GM04503 (cell line): ENCODE data around the gene LHX3.

Experiments
- DNase-seq: peaks from one replicate; pipeline ENCODE4 v3.0.0-alpha.2; 2012; ENCODE audit warnings: low read depth

The LHX3 gene

DNA sequence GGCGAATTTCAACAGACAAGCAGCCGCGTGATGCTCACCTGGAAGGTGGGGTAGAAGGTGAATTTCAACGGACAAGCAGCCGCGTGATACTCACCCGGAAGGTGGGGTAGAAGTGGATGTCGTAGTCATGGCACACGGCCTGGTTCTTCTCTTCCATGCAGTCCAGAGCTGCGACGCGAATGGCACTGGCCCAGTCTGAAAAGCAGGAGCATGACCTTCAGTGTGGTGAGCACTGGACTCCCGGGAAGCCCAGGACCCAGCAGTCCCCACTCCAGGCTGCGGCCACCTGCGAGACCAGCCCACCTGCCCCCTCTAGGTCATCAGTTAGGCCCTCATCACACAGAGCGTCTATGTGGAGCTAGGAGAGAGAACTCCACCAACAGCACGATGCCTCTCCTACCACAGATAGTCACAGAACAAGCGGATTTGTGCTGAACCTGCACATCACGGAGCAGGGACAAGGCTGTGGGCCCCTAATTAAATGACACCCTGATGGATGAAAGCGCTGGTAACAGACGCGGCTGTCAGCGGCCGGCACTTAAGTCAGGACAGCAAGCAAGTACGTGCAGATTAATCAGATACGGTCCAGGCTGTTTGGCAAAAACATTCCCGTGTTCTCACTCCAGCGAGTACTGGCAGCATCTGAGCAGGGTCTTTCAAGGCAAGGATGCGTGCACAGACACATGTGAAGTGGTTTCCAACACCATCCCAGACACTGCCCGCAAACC is 21.9 kb upstream of the LHX3 start:
- no peak for DNase-seq

DNA sequence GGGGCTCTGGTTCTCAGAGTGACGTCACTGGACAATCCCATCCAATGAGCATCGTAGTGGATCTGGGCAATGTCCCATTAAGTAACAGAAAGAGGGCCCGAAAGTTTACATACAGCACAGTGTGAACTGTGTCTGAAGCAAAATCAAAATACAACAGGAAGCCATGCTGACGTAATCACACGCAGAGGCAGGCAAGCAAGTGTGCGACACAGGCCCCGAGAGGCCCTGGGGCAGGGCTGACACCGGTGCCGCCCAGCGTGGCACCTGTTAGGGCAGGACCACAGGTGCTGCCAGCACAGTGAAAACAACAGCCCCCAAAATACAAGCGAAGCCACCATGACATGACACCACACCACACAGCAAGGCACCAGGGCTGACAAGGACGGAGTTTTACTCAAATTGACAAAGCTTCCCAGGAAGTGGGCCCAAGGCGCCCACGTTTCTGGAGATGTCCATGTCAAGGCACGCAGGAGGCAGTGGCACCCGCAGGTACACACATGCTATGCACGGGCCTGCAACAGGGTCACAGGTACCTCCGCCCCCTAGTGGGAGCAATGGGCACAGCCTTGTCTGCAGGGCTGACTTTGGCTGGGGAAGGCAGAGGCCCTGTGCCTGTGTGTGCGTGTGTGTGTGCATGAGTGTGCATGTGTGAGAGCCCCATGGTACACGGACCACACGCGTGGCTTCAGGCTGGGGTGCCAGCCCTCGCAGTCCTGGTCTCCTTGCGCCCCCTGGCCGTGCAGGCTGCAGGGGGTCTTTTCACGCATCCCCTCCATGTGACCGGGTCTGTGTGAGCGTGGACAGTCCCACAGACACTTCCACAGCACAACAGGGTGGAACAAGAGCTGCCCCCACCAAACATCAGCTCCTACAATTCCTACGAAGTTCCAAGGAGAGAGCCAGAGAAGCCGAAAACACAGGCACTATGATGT is 21.1 kb upstream of the LHX3 start:
- no peak for DNase-seq

DNA sequence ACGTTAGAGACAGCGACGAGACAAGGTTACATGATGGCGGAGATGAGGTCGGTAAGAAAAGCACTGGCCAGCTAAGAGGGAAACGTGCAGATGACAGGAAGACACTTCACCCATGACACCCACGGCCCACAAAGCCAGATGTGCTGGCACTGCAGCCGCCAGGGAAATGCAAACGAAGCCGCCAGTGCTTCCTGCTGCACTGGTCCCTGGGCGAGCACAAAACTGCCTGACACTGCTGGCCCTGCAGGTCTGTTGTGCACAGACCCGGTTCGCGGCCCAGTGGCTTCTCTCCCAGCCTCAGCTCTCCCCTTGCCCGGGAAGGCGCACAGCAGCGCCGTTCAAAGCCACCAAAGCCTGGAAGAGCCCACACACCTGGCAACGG is 20.4 kb upstream of the LHX3 start:
- DNase-seq = no peak

DNA sequence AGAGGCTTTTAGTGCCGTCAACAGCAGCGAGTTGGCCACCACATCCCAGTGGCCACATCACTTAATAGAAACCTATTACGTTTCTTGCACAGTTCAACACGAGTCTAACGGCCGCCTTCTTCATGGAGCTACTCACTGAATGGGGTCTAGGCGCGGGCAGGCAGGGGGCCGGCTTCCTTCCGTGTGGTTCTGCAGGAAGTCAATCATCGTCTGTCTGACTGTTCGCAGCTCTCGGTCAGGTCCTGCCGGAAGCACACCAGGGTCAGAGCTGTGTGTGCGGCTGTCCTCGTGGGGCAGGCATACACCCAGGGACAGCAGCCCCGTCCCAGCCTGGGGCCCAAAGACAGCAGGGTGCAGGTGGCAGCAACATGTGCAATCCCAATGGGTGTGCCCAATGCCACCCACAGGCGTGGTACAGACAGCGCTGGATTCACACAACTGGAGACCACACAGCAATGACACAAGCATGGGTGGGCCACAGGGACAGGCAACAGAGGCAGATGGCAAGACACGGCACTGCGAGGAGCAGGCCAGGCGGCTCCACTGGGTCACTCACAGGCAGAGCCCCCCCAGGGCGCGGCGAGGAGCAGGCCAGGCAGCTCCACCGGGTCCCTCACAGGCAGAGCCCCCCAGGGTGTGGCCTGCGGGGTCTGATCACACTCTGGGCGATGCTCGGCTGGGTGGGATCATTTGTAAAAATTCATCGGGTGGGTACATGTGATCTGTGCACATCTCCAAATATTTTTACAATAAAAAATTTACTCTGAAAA is 19.1 kb upstream of the LHX3 start:
- DNase-seq = no peak

DNA sequence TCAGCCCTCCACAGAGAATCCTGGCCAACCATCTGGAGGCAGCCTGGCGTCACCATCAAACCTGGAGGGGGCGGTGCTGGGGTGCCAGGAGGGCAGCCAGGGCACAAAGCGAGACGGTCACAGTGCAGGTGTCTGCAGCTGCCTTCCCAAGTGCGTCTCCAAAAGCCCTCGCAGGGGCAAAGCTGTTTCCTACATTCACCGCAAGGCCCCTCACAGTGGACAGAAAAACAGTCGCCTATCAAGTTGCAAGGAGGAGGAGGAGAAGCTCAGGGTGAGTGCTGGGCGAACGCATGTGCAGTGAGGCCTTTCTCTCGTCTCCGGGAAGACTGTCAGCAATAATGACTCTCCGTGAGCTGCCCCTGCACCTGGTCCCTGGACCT is 18.0 kb upstream of the LHX3 start:
- no peak for DNase-seq

DNA sequence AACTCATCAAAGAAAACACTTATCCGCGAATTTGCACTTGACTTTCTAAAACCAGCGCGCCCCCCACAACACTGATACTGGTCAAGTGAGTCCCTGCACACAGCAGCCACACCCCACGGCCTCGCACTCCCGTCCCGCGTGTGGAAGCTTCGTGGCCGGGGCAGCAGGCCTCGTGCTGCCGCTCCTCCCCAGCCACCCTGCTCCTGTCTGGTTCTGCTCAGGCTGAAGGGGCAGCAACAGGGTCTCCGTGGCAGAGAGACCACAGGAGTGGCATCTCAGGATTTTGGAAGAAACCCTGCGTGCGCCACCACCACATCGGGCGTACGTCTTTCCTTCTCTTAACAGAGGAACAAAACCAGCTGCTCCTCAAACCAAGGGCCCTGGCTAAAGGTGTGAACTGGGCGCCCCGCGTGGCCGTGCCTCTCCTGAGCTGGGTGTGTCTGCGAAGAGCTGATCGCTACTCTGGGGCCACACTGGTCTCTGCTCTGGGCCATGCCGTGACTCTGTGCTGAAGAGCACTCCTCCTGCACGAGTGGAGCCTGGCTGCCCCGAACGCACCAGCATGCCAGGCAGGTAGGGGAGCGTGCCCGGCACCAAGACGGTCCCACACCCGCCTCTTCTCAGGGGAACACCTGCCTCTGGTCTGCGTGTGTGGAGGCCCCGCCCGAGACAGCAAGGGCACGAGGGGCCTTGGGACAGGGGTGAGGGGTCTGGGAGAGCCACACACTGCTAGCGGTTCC is 17.4 kb upstream of the LHX3 start:
- no peak for DNase-seq

DNA sequence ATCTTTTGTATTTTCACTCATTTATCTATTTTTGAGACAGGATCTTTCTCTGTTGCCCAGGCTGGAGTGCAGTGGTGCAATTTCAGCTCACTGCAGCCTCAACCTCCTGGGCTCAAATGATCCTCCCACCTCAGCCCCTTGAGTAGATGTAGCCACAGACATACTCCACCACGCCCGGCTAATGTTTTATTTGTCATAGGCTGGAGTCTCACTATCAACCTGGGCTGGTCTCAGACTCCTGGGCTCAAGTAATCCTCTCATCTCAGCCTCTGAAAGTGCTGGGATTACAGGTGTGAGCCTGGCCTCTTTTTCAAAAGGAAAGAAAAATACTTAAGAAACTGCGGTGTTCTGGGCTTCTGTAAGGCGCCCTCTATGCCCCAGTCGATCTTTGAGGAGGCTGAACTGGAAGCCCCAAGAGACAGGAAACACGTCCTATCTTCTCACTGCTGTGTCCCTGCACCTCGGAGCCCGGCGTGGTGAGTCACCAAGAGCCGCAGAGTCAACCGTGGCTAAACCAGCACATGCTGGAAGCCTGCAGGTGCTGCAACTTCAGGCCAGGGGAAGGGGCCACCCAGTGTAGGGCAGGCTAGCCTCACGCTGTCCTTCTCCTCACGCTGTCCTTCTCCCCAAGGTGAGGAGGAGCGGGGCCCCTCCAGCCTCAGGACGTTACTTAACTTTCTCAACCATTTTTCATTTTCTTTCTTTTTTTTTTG is 15.2 kb upstream of the LHX3 start:
- DNase-seq = no peak

DNA sequence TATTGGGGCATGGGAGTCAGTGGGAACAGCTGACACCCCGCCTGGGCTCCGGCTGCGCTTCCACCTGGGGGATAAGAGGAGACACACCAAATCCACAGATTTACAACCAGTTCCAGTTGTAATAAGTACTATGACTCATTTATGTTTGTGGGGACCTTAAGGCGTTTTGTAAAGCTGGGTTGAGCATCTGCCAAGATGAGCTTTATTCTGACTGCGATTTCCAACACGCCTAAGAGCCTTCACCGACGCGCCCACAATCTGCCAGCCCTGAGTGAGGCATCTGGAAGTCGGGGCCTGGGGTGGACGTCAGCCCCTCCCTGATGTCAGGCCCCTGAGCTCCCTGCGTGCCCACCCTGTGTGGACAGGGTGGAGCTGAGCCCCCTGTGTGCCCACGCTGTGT is 14.3 kb upstream of the LHX3 start:
- no peak for DNase-seq

DNA sequence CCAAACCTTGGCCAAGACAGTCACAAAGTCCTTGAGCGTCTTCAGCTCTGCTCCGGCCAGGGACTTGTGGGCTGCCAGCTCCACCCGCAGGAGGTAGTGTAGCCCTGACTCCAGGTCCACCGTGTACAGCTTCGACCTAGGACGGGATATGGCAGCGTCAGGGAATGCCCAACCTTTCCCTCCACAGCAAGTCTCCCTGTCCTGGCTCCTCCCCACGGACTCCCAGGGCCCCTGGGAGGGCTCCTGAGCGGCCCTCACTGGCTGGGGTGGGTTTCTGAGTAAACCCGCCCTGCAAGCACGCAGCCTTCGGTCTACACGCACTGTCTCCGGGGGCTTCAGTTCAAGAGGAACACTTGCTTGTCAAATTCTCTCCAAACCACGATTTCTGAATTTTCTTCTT is 13.7 kb upstream of the LHX3 start:
- no peak for DNase-seq

DNA sequence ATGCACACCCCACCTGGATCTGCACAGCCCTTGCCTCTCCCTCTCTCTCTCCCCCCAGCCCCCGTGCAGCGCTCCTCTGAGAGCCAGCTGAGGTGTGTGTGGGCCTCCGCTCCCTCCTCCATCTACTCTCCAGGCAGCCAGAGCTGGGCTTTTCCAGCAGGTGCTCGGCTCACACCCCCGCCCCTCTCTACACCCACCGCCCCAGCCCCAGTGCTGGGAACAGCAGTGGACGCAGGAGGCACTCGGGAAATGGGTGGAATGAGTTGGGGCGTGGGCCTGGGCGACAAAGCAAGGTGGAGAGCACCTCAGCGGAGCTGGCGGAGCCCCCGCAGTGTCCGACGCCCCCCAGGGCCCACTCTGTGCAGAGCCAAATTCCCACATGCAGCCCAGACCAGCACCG is 13.3 kb upstream of the LHX3 start:
- DNase-seq = no peak

DNA sequence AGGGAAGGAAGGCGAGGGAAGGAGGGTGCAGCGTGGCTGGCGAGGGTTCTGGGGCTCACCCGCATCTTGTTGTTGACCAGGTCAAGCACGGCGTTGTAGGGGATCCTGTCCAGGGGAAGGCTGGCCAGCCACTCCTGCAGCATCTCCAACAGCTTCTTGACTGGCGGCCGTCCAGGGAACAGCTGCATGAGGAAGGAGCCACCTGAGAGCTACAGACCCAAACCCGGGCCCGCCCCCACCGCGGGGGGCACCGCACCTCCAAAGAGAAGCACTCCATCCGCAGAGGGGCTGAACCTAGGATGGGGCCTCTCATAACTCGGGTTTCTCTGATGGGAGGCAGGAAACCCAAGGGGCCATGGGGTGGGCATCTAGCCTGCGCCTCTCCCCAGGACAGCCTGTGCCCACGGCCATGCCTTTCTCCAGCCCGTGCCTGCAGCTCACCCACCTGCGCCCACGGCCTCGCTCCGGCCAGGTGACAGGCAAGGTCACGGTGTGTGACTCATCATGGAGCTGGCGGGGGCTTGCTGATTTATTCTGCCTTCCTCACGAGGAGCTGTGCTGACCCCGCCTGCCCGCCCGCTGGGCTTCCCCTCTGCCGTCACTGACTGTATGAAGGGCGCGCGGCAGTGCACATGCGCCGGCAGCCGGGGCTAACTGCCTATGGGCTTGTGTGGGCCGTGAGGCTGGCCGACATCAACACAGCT is 11.8 kb upstream of the LHX3 start:
- no peak for DNase-seq

DNA sequence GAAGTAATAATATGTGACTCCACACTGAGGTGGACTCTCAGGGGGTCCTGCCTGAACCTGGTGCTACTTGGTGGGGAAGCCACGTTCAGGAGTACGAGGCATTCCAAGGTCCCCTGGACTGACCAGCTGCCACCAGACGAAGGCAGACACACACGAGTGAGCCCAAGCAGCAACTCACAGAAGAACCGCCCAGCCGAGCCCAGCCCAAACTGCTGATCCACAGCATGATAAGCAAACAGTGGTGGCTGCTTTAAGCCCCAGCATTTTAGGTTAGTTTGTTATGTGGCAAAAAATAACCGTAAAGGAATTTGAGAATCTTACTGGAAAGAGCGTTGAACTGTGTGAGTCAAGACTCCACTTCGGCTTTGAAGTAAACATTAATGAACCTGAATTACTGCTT is 8.8 kb upstream of the LHX3 start:
- DNase-seq = no peak

DNA sequence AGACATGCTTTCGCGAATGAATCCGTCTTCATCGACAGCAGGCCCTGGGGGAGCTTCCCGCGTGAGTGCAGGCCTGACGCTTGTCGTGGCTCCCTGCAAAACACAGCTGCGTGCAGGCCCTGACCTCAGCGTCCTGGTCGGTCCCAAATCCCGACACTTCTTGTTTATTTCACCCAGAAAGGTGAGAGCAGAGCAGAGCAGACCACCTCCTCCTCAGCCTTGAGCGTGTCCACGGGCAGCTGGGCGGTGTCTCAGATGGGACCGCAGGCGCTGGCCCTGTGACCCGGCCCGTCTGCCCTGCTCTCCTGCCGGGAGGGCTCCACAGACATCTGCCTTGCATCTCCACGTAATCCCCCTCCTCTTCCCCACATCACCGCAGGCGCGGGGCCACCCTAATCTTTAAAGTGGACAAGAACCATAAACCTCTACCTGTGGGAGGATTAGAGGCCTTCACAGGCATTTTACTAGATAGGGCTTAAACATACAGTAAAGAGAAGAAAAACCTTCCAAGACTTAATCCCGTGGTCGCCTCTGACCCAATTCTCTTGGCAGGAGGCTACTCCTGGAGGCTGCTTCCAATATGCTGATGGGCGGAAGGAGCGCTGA is 7.5 kb upstream of the LHX3 start:
- no peak for DNase-seq

DNA sequence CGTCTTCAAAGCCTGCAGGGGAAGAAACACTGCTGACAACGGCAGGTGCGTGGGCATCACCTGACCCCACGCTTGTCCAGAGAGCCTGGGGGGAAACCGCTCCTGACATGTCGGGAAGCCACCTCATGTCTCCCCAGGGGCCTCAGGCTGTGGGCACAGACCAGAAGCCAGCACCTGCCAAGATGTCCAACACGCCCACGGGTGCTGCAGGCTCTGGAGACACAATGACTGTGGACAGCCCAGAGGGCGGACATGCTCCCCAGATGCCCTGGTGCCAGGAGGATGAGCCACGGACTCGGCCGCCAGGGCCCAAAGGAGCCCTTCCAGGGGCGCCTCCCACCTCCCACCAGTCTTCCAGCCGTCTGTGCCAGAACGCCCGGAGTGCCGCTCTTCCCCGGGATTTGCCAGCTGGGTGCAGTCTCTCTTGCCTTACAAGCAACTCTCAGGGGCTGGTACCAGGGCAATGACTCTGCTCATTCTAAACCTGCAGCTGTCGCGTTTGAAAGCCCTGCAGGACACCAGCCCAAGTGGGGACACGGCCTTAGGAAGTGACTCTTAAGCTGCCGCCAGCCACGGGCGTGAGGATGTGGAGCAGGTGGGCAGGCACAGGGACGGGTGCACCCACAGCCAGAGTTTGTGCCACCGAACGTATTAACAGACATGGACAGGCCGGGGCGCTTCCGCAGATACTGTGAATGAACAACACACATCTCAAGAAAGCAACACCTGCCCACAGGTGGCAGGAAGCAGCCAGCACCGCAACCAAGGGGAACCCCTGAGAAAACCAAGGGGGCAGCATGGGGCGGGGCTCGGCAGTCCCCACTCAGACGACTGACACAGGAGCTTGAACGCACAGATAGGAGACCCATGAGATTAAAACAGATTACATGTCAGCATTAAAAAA is 6.8 kb upstream of the LHX3 start:
- DNase-seq = no peak

DNA sequence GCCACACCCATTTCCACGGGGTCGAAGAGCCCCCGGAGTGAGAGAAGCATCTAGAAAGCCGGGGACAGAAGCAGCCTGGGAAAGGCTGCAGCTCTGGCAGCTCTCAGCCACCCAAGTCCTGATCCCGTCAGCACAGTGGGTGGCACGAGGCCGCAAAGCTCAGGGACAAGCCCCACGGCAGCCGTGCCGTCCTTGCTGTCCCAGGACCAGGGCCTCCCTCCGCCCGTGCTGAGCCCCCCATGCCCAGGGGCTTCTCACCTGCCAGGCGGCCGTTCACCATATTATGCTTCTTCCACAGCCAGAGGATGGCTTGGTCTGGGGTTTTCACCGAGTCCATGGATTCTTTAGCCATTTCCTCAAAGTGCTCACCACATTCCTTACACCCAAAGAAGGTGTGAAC is 6.1 kb upstream of the LHX3 start:
- no peak for DNase-seq

DNA sequence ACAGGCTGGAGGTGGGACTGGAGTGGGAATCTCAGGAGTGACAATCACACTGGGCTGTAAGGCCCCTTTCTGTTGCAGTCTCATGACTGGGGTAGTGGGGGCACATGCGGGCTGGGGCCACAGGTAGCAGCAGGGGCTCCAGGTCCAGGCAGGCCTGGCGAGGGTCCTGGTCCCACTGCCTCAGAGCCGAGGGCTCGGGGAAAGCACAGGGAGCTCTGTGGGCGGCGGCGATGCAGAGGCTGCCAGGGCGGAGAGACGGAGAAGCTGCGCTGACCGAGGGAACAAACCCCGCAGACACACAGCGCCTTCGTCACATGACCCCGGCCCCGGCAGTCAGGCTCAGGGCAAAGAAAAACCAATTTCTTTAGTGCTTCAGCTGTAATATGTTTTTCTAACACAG is 5.3 kb upstream of the LHX3 start:
- no peak for DNase-seq

DNA sequence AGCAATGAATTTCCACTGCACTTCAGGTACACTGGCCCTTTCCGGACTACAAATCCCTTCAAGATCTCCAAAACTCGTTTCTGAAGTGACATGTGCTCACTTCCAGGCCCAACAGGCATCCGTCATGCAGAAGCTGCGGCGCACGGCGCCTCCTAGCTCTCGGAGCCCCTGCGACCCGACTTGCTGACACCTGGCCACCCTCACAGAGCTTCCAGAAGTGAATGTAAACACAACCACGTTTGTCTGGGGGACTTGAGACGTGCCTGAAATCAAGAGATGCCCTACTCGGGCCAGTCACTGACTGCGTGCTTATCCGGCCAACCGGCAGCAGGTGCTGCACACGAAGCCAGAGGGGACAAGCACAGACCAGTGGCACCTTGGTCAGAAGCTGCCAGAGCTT is 4.9 kb upstream of the LHX3 start:
- no peak for DNase-seq

DNA sequence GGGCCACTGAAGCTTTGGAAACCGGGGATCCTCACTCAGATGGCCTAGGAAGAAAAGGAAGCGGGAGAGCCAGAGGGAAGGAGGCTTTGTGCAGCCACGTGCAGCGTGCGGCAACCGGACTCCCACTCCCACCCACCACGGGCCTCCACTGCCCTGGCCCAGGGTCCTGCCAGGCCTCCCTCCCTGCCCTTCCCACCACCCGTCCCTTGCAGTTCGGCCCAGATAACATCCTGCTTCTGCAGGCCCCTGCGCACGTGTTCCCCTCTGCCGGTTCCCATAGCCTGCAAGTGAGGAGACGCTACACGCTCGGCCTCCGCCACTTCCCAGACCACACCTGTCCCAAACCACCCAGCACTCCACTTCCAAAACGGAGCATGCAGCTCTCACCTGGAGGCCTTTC is 4.3 kb upstream of the LHX3 start:
- DNase-seq = no peak

DNA sequence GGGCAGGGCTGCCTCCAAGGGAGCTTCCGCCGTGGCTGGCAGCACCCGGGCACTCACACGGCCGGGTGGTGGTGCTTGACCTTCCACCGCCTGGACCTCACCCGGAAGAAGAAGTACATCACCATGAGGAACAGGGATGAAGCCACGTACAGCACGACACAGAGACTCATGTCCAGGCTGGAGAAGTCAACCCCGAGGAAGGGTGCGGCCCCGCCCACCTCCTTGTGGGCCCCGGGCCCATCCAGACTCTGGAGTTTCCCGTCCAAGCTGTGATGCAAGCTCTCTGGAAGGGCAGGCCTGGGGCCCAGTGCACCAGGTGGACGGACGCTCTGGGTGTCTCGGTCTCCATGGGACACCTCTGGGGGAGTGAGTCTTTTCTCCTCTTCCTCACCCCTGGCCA is 3.7 kb upstream of the LHX3 start:
- DNase-seq = no peak
